ENCODE results near the gene PDE3A. TPM values are rescaled to one million over a fixed set of nuclear protein-coding genes. Genes with fewer than 3 reads are reported as not detected.
A peak's percentile ranks its signal among the peaks of the same experiment; 100 is the strongest.

The PDE3A gene
- total RNA-seq, 1 donor from 2014 or later: 27.9 TPM

DNA sequence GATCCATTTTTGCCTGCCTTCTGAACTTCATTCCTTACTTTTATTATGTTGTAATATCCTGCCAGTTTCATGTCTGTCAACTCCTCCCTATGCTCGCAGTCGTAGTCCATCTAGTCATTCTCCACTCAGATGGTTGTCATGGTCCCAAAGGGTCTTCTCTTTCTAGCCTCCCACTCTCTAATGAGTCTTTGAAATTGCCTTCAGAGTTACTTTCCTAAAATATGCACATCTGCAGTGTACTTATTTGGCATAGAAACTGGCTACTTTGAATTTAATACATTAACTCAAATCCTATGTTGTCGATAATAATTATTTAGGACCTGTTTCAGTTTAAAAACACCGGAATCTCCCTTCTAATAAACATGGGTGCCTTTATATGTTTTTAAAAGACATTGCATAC lies 101.0 kb downstream of the PDE3A start:
- TF ChIP-seq, protein P1, sequence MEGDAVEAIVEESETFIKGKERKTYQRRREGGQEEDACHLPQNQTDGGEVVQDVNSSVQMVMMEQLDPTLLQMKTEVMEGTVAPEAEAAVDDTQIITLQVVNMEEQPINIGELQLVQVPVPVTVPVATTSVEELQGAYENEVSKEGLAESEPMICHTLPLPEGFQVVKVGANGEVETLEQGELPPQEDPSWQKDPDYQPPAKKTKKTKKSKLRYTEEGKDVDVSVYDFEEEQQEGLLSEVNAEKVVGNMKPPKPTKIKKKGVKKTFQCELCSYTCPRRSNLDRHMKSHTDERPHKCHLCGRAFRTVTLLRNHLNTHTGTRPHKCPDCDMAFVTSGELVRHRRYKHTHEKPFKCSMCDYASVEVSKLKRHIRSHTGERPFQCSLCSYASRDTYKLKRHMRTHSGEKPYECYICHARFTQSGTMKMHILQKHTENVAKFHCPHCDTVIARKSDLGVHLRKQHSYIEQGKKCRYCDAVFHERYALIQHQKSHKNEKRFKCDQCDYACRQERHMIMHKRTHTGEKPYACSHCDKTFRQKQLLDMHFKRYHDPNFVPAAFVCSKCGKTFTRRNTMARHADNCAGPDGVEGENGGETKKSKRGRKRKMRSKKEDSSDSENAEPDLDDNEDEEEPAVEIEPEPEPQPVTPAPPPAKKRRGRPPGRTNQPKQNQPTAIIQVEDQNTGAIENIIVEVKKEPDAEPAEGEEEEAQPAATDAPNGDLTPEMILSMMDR (IDR thresholded peaks at IDR 0.05): no peak
- H3K36me3 Mint-ChIP-seq (ENCODE audit: low read depth): no peaks in the 10 kb centered on the region
- peaks cover 68% of the 10 kb centered on the region for H3K4me1 Mint-ChIP-seq (ENCODE audit: low read depth)
- H3K27me3 Mint-ChIP-seq (ENCODE audit: low read depth): no peaks in the 10 kb centered on the region
- H3K27ac Mint-ChIP-seq (ENCODE audit: unreplicated experiment): peak overlapping the region; percentile 17
- H3K4me3 Mint-ChIP-seq (ENCODE audit: unreplicated experiment): no peak overlapping the region
- H3K9me3 Mint-ChIP-seq (ENCODE audit: low read depth): no peaks in the 10 kb centered on the region
- DNase-seq (ENCODE audit: low spot score): no peak

DNA sequence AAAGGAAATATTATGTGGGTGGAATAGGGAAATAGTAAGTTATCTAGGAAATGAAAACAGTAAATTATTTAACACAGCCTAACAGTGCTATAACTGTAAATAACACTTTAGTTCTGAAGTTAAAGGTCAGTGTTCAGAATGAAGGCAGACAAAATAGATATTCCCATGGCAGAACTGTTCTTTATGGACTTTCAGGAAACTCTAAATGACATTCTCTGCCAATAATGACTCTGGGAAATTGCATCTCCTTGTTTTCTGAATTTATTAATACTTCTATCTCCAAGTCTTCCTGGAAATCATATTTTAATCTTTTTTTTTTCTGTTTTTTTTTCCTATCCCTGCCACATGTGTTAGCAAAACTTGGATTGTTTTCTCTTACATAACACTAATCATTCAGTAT lies 101.4 kb downstream of the PDE3A start:
- Mint-ChIP-seq H3K9me3 (ENCODE audit: low read depth) (no peaks in the 10 kb centered on the region), H3K4me3 (ENCODE audit: unreplicated experiment) (no peak overlapping the region), H3K27ac (ENCODE audit: unreplicated experiment) (no peak overlapping the region), H3K4me1 (ENCODE audit: low read depth) (peaks cover 72% of the 10 kb centered on the region), H3K27me3 (ENCODE audit: low read depth) (no peaks in the 10 kb centered on the region), H3K36me3 (ENCODE audit: low read depth) (no peaks in the 10 kb centered on the region)
- no peak for DNase-seq (ENCODE audit: low spot score)
- TF ChIP-seq, protein P1 (IDR thresholded peaks at IDR 0.05): no peak

DNA sequence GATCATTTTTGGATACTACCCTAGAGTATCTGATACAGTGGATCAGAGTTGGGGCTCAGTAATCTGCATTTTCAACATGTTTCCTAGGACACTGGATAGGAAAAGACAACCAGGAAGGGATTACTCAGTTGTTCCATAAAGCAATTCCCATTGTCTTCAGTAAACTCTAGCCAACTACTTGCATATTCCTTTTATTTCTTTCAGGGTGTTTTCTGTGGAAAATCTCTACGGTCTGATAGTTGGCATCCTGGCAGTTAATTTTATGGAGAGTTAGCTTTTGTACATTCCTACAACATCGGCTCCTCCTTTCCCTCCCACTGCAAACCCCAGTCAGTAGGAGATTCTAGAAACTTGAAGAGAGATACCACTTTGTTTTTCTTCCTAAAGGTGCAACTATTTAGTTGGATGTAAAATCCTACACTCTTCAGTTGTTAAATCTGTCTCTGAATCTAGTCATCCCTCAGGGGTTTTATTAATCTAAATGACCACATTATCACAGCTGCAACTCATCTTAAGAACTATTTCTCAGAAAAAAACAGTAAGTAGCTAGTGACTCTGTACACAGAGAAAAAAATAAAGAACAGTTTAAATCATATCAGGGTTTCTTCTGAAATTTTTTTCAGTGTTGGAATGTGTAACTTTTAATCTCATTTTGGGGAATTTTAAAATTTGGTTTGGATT lies 103.9 kb downstream of the PDE3A start:
- no peak for DNase-seq (ENCODE audit: low spot score)
- H3K9me3 Mint-ChIP-seq (ENCODE audit: low read depth): no peaks in the 10 kb centered on the region
- TF ChIP-seq, protein P1 (IDR thresholded peaks at IDR 0.05): no peak
- no peaks in the 10 kb centered on the region for H3K27me3 Mint-ChIP-seq (ENCODE audit: low read depth)
- H3K4me1 Mint-ChIP-seq (ENCODE audit: low read depth): peaks cover 75% of the 10 kb centered on the region
- H3K27ac Mint-ChIP-seq (ENCODE audit: unreplicated experiment): peak overlapping the region; percentile 18
- no peaks in the 10 kb centered on the region for H3K36me3 Mint-ChIP-seq (ENCODE audit: low read depth)
- H3K4me3 Mint-ChIP-seq (ENCODE audit: unreplicated experiment): no peak overlapping the region

DNA sequence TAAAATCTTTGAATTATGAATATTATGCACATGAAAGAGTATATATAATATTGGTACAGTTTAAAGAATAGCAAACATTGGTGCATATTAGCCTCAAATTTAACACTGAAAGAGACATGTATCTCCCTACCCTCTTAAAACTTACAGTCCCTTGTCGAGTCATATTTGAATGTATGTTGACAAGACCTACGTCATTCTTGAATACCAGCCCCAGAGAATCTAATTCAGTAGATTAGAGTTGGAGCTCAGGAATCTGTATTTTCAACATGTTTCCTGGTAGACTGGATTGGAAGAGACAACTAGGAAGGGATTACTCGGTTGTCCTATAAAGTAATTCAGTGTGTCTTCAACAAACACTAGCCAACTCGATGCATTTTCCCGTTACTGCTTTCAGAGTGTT lies 104.8 kb downstream of the PDE3A start:
- H3K27me3 Mint-ChIP-seq (ENCODE audit: low read depth): no peaks in the 10 kb centered on the region
- peak overlapping the region; percentile 65 for H3K27ac Mint-ChIP-seq (ENCODE audit: unreplicated experiment)
- H3K9me3 Mint-ChIP-seq (ENCODE audit: low read depth): no peaks in the 10 kb centered on the region
- peaks cover 78% of the 10 kb centered on the region for H3K4me1 Mint-ChIP-seq (ENCODE audit: low read depth)
- H3K36me3 Mint-ChIP-seq (ENCODE audit: low read depth): no peaks in the 10 kb centered on the region
- H3K4me3 Mint-ChIP-seq (ENCODE audit: unreplicated experiment): no peak overlapping the region
- no peak for DNase-seq (ENCODE audit: low spot score)
- TF ChIP-seq, protein P1 (IDR thresholded peaks at IDR 0.05): no peak

DNA sequence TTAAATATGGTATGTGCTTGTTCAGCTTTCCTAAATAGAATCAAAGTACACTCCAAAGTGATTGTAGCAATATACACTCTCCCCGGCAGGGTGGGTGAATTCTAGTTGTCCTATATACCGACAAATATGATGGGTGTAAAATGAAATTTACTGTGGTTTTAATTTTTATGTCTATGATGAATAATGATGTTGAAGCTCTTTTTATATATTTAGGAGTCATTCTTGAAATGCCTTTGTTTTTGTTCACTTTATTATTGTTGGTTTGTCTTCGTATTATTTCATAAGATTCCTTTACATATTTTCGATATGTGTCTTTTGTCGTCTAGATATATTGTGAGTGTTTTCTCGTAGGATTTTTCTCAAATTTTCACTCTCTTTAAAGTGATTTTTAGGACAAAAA lies 105.7 kb downstream of the PDE3A start:
- Mint-ChIP-seq H3K27ac (ENCODE audit: unreplicated experiment) (peak overlapping the region; percentile 76), H3K9me3 (ENCODE audit: low read depth) (no peaks in the 10 kb centered on the region), H3K27me3 (ENCODE audit: low read depth) (no peaks in the 10 kb centered on the region)

More for the DNA sequence above, 105.7 kb downstream of the PDE3A start:
- Mint-ChIP-seq H3K36me3 (ENCODE audit: low read depth) (no peaks in the 10 kb centered on the region), H3K4me1 (ENCODE audit: low read depth) (peaks cover 71% of the 10 kb centered on the region), H3K4me3 (ENCODE audit: unreplicated experiment) (peak overlapping the region; percentile 39)
- no peak for DNase-seq (ENCODE audit: low spot score)
- TF ChIP-seq, protein P1 (IDR thresholded peaks at IDR 0.05): peak; percentile 42
